OCI-LY7 (cell line): ENCODE measurements around the gene IFNL3. TPM values are rescaled to one million over a fixed set of nuclear protein-coding genes. Genes with fewer than 3 reads are reported as not detected.

ENCODE experiments used
- BruUV-seq: library from RNA; stranded (reverse); fragments of 400-500 nt; replicated peaks from 2 replicates; lab custom pipeline; 2021; lab: Mats Ljungman, UMichigan
- CTCF ChIA-PET: fragments of 300-600 bp; sonication (Branson Sonifier 250); formaldehyde crosslinking; loops from one replicate; lab custom pipeline; 2022; ENCODE audit warnings: antibody characterized with exemption; ENCODE audit not compliant: unreplicated experiment; lab: Charles Lee
- POLR2A ChIA-PET: fragments of 300-600 bp; sonication (Branson Sonifier 250); formaldehyde crosslinking; loops from one replicate; lab custom pipeline; 2022; ENCODE audit warnings: antibody characterized with exemption; lab: Charles Lee
- DNase-seq: peaks from one replicate; pipeline ENCODE4 v3.0.0-alpha.2; 2015; ENCODE audit warnings: low spot score
- H2AFZ ChIP-seq: fragments of 200-600 bp; sonication (generic), shearing (Covaris generic); 2 replicates; pipeline ENCODE4 v1.6.1; 2014; ENCODE audit warnings: mild to moderate bottlenecking, antibody characterized with exemption, low read length, moderate library complexity
- H3K27ac ChIP-seq: fragments of 200-600 bp; sonication (generic); 2 replicates; pipeline ENCODE4 v1.5.1; 2014; ENCODE audit warnings: mixed run types, low read depth, mild to moderate bottlenecking, moderate library complexity, low read length, inconsistent platforms; ENCODE audit not compliant: poor library complexity, severe bottlenecking
- H3K36me3 ChIP-seq: fragments of 200-600 bp; sonication (generic); 2 replicates; pipeline ENCODE4 v1.6.1; 2014; ENCODE audit warnings: mild to moderate bottlenecking, antibody characterized with exemption, low read length, moderate library complexity, mixed read lengths; ENCODE audit not compliant: insufficient read depth
- H3K4me1 ChIP-seq: fragments of 200-600 bp; sonication (generic); 2 replicates; pipeline ENCODE4 v1.5.1; 2014; ENCODE audit warnings: mild to moderate bottlenecking, low read length; ENCODE audit not compliant: insufficient read depth, poor library complexity, severe bottlenecking
- H3K4me2 ChIP-seq: fragments of 200-600 bp; sonication (generic); 2 replicates; pipeline ENCODE4 v1.6.1; 2014; ENCODE audit warnings: mild to moderate bottlenecking, low read length
- H3K4me3 ChIP-seq: fragments of 200-600 bp; sonication (generic); 2 replicates; pipeline ENCODE4 v1.5.1; 2014; ENCODE audit warnings: mild to moderate bottlenecking, low read depth, low read length; ENCODE audit not compliant: poor library complexity, severe bottlenecking
- H3K79me2 ChIP-seq: fragments of 200-600 bp; sonication (generic); 2 replicates; pipeline ENCODE4 v1.6.1; 2016; ENCODE audit warnings: low read depth, mild to moderate bottlenecking, low read length, moderate library complexity, mixed read lengths; ENCODE audit not compliant: insufficient read depth
- H3K9me2 ChIP-seq: fragments of 200-600 bp; sonication (generic); 2 replicates; pipeline ENCODE4 v1.6.1; 2016; ENCODE audit warnings: mild to moderate bottlenecking, low read length, mixed read lengths; ENCODE audit not compliant: insufficient read depth
- H3K9me3 ChIP-seq: fragments of 200-600 bp; sonication (generic); 2 replicates; pipeline ENCODE4 v1.6.1; 2014; ENCODE audit warnings: mild to moderate bottlenecking, mixed run types, low read length, mixed read lengths
- H4K20me1 ChIP-seq: fragments of 200-600 bp; sonication (generic); 2 replicates; pipeline ENCODE4 v1.6.1; 2014; ENCODE audit warnings: mild to moderate bottlenecking, antibody characterized with exemption, low read length, moderate library complexity, mixed read lengths; ENCODE audit not compliant: insufficient read depth
- CTCF ChIP-seq: fragments of 200-600 bp; sonication (generic); conservative IDR thresholded peaks from 2 replicates; pipeline ENCODE4 v1.5.1; 2014; ENCODE audit warnings: mild to moderate bottlenecking, antibody characterized with exemption, low read length, moderate library complexity, mixed read lengths
- EZH2phosphoT487 ChIP-seq: fragments of 200-600 bp; sonication (generic); IDR thresholded peaks from 2 replicates; pipeline ENCODE4 v1.6.1; 2018; ENCODE audit warnings: low read depth, borderline replicate concordance, mild to moderate bottlenecking, mixed run types, antibody characterized with exemption, low read length, moderate library complexity, mixed read lengths
- intact Hi-C: fragments of 100-400 bp; cut with micrococcal nuclease; formaldehyde crosslinking; loops from one replicate; pipeline ENCODE4 v1.10.0; 2022; ENCODE audit not compliant: unreplicated experiment
- total RNA-seq, 2 experiments: library from RNA; depleted of rRNA in 1 of 2; stranded (reverse); fragments of >200 nt in 1 of 2; shearing (Covaris generic) in 1 of 2; gene quantifications; 2 replicates each; pipeline ENCODE4 v1.2.3, GENCODE V29; 2014 to 2022

The IFNL3 gene
- total RNA-seq, 2 experiments from 2014 or later, result not detected

DNA sequence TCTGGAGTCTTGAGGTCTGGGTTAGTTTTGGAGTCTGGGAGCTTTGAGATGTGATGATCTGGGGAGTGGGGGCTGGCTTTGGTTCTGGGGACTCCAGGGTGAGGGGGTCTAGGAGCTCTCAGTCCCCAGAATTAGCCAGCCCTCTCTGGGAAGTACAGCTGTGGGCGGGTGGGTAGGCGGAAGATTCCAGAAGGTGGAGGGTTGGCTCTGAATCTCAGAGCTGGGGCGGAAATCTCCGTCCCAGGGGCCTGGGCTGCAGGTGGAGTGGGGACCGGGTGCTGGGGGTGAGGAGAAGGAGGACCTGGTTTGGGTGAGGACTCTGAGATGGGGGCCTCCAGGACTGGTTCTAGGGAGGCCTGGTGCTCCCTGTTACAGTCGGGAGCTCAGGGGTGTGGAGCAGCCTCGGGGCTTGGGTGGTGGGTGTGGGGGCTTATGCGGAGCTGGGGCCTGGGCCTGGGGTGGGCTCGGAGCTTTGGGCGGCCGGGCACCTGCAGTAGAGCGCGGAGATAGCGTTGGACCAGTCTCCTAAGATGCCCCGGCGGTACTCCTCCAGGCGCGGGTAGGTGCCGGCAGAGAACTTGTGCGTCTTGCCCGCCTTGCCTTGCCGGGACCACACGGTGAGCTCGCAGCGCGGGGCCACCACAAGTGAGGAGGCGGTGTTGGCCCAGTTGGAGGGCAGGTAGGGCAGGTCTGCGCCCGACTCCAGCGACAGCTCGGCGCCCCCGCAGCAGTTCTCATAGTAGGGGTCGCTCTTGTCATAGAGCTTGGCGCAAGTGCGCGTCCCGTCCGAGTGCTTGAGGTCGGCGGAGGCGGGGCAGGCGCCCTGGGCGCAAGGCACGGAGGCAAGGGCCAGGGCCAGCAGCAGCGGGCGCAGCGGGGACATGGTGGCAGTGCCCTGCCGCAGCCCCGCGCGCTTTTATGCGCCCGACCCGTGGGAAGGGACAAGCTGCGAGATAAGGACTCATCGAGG is 41.1 kb downstream of the IFNL3 start, which contains the start of gene SYCN:
TSS of gene SYCN (minus strand) at position 892 of the 970 bp plus-strand sequence. CDS start at position 883, 9 bp downstream.
- POLR2A ChIA-PET, result no interaction called here
- Histone ChIP-seq H3K9me2 (no peaks in the 10 kb centered on the region), H3K9me3 (no peaks in the 10 kb centered on the region), H3K4me2 (no peak within 1 kb of the TSS), H3K27ac (no peak within 1 kb of the TSS), H3K4me1 (no peaks in the 10 kb centered on the region), H4K20me1 (no peaks in the 10 kb centered on the region), H3K36me3 (no peaks in the 10 kb centered on the region), H3K79me2 (no peaks in the 10 kb centered on the region), H2AFZ (no peak within 1 kb of the TSS), H3K4me3 (no peak within 1 kb of the TSS)
- CTCF ChIA-PET, result no interaction called here
- DNase-seq, result no peak
- BruUV-seq, result no TSS peak
- intact Hi-C loops, result no loop called here
- TF ChIP-seq EZH2phosphoT487 (no peak), CTCF (no peak)

DNA sequence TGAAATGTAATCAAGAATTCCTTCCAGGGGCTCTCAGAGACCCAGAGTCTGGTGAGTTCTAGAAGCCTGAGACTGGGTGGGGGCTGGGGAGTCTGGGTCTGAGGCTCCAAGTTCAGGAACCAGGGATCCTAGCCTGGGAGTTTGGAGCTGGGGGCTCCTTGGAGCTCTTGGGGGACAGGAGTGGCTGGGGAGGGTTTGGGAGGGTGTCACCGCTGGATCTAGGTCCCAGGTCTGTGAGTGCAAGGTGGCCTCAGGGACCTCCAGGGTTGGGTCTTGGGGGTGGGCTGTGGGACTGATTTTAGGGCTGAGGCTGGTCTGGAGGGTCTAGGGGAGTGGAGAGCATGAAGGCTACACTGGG is 41.8 kb downstream of the IFNL3 start:
- no peaks in the 10 kb centered on the region for H3K4me1 ChIP-seq
- H3K36me3 ChIP-seq, result no peaks in the 10 kb centered on the region
- H3K9me3 ChIP-seq, result no peaks in the 10 kb centered on the region
- no peak overlapping the region for H3K4me2 ChIP-seq
- no peak overlapping the region for H2AFZ ChIP-seq
- intact Hi-C loops, result no loop called here
- H3K79me2 ChIP-seq, result no peaks in the 10 kb centered on the region
- H3K4me3 ChIP-seq, result no peak overlapping the region
- BruUV-seq, result no TSS peak
- ChIA-PET CTCF (no interaction called here), POLR2A (no interaction called here)
- TF ChIP-seq EZH2phosphoT487, result no peak
- TF ChIP-seq CTCF, result no peak
- no peak for DNase-seq
- no peak overlapping the region for H3K27ac ChIP-seq
- H4K20me1 ChIP-seq, result no peaks in the 10 kb centered on the region
- no peaks in the 10 kb centered on the region for H3K9me2 ChIP-seq

GRCh38 chr19:39200803-39201115 is 44.0 kb downstream of the IFNL3 start:
- POLR2A ChIA-PET, result no interaction called here
- no peaks in the 10 kb centered on the region for H3K9me3 ChIP-seq
- no peaks in the 10 kb centered on the region for H3K4me1 ChIP-seq
- intact Hi-C loops, result no loop called here
- no peak overlapping the region for H3K4me3 ChIP-seq
- no peak for DNase-seq
- no peak overlapping the region for H3K4me2 ChIP-seq
- H3K36me3 ChIP-seq, result no peaks in the 10 kb centered on the region
- H3K9me2 ChIP-seq, result no peaks in the 10 kb centered on the region
- H3K79me2 ChIP-seq, result no peaks in the 10 kb centered on the region
- no peak overlapping the region for H3K27ac ChIP-seq
- TF ChIP-seq EZH2phosphoT487 (no peak), CTCF (no peak)
- no peaks in the 10 kb centered on the region for H4K20me1 ChIP-seq
- CTCF ChIA-PET, result no interaction called here
- no TSS peak for BruUV-seq
- no peak overlapping the region for H2AFZ ChIP-seq
